A204.1 (cell line): Measurements from ENCODE around the gene NAGPA.
"Not testable (repeated sequence)": the region's sequence is repeated elsewhere in the genome, so short reads cannot be mapped to it uniquely, and the experiment has no call there.

Source experiments
- FAIRE-seq: peaks from 2 replicates; lab custom pipeline; 2012; peaks lifted over from hg19 to GRCh38; lab: Jason Lieb, UNC

NAGPA gene

GRCh38 chr16:5062051-5062450 is 28.3 kb upstream of the NAGPA start:
- no peak for FAIRE-seq

- no peak for FAIRE-seq
Observed at GRCh38 chr16:5060073-5060641, 26.4 kb upstream of the NAGPA start.

- no peak for FAIRE-seq
Observed at GRCh38 chr16:5059386-5060072, 25.8 kb upstream of the NAGPA start.

- no peak for FAIRE-seq
Observed at GRCh38 chr16:5058476-5058875, 24.7 kb upstream of the NAGPA start.

GRCh38 chr16:5056352-5056751 is 22.6 kb upstream of the NAGPA start:
- no peak for FAIRE-seq

GRCh38 chr16:5054876-5055865 is 21.4 kb upstream of the NAGPA start:
- no peak for FAIRE-seq

GRCh38 chr16:5046914-5047313 is 13.2 kb upstream of the NAGPA start:
- no peak for FAIRE-seq

GRCh38 chr16:5045499-5046115 is 11.9 kb upstream of the NAGPA start:
- FAIRE-seq = no peak

GRCh38 chr16:5044581-5044980 is 10.8 kb upstream of the NAGPA start:
- not testable (repeated sequence) for FAIRE-seq

- no peak for FAIRE-seq
Observed at GRCh38 chr16:5044011-5044540, 10.3 kb upstream of the NAGPA start.

- no peak for FAIRE-seq
Observed at GRCh38 chr16:5042574-5043171, 8.9 kb upstream of the NAGPA start.

- FAIRE-seq = no peak
Observed at GRCh38 chr16:5041600-5042133, 7.9 kb upstream of the NAGPA start.

- no peak for FAIRE-seq
Observed at GRCh38 chr16:5040451-5040850, 6.7 kb upstream of the NAGPA start.

GRCh38 chr16:5036228-5037156 is 2.8 kb upstream of the NAGPA start:
- no peak for FAIRE-seq

- no peak for FAIRE-seq
Observed at GRCh38 chr16:5035909-5036227, 2.1 kb upstream of the NAGPA start.

- no peak for FAIRE-seq
Observed at GRCh38 chr16:5034167-5034523, 410 bp upstream of the NAGPA start.

- no peak for FAIRE-seq
Observed at GRCh38 chr16:5032748-5033167, 977 bp downstream of the NAGPA start.

- no peak for FAIRE-seq
Observed at GRCh38 chr16:5031601-5032000, 2.1 kb downstream of the NAGPA start.

GRCh38 chr16:5030251-5030870 is 3.4 kb downstream of the NAGPA start:
- no peak for FAIRE-seq

GRCh38 chr16:5028950-5029475 is 4.7 kb downstream of the NAGPA start:
- no peak for FAIRE-seq
